Liver (tissue), 9 donors: Measurements from ENCODE around the gene SLC25A21. TPM values are rescaled to one million over a fixed set of nuclear protein-coding genes. Genes with fewer than 3 reads are reported as not detected.

ENCODE experiments used
- DNase-seq: peaks from one replicate; pipeline ENCODE4 v3.0.0-alpha.2; 2017; ENCODE audit warnings: low spot score
- H3K27ac ChIP-seq, 2 donors: one replicate each; pipeline ENCODE4 v1.7.0; 2013; ENCODE audit warnings: inconsistent platforms in 2 of 2, low read length in 2 of 2, control low read depth in 1 of 2, low read depth in 1 of 2, mild to moderate bottlenecking in 1 of 2
- H3K27me3 ChIP-seq, 4 donors: one replicate each; pipeline versions ENCODE4 v1.6.1 to v1.7.0; 2013; ENCODE audit warnings: low read length in 3 of 4, inconsistent platforms in 1 of 4, mild to moderate bottlenecking in 1 of 4, moderate library complexity in 1 of 4; ENCODE audit not compliant: control insufficient read depth in 4 of 4, insufficient read depth in 4 of 4
- H3K36me3 ChIP-seq, 4 donors: one replicate each; pipeline versions ENCODE4 v1.6.1 to v1.7.0; 2013; ENCODE audit warnings: low read length in 3 of 4, mild to moderate bottlenecking in 3 of 4, low read depth in 1 of 4, moderate library complexity in 1 of 4; ENCODE audit not compliant: control insufficient read depth in 4 of 4, insufficient read depth in 3 of 4
- H3K4me1 ChIP-seq, 4 donors: one replicate each; pipeline versions ENCODE4 v1.6.1 to v1.7.0; 2013; ENCODE audit warnings: low read length in 3 of 4, mild to moderate bottlenecking in 3 of 4, moderate library complexity in 1 of 4; ENCODE audit not compliant: control insufficient read depth in 4 of 4, insufficient read depth in 4 of 4
- H3K4me3 ChIP-seq, 3 donors: one replicate each; pipeline versions ENCODE4 v1.6.1 to v1.7.0; 2013; ENCODE audit warnings: low read length in 3 of 3, control low read depth in 1 of 3, low read depth in 1 of 3, mild to moderate bottlenecking in 1 of 3
- H3K9ac ChIP-seq, 2 donors: one replicate each; pipeline ENCODE4 v1.7.0; 2013; ENCODE audit warnings: low read length in 2 of 2, mild to moderate bottlenecking in 2 of 2, moderate library complexity in 2 of 2, control low read depth in 1 of 2, low read depth in 1 of 2
- H3K9me3 ChIP-seq, 4 donors: one replicate each; pipeline versions ENCODE4 v1.6.1 to v1.7.0; 2013; ENCODE audit warnings: low read length in 3 of 4; ENCODE audit not compliant: control insufficient read depth in 4 of 4
- ATF3 ChIP-seq: IDR thresholded peaks from 2 replicates; pipeline ENCODE4 v1.6.1; 2016; ENCODE audit warnings: antibody characterized with exemption
- CTCF ChIP-seq: fragments of 150-350 bp; IDR thresholded peaks from 2 replicates; pipeline ENCODE4 v1.5.1; 2017; ENCODE audit warnings: improper control_type of control experiment, low read depth, low read length; ENCODE audit not compliant: missing input control
- EGR1 ChIP-seq, 2 donors: IDR thresholded peaks; 2 replicates each; pipeline ENCODE4 v1.6.1; 2016 to 2018; ENCODE audit warnings: antibody characterized with exemption in 2 of 2, low read depth in 2 of 2
- FOXA1 ChIP-seq: IDR thresholded peaks from 2 replicates; pipeline ENCODE4 v1.6.1; 2016; ENCODE audit warnings: antibody characterized with exemption
- FOXA2 ChIP-seq: IDR thresholded peaks from 2 replicates; pipeline ENCODE4 v1.6.1; 2016; ENCODE audit warnings: antibody characterized with exemption
- GABPA ChIP-seq, 2 donors: IDR thresholded peaks in 1 of 2; conservative IDR thresholded peaks in 1 of 2; 2 replicates each; pipeline ENCODE4 v1.6.1; 2016; ENCODE audit warnings: antibody characterized with exemption in 2 of 2, mild to moderate bottlenecking in 1 of 2, moderate library complexity in 1 of 2
- HNF4A ChIP-seq, 2 donors: conservative IDR thresholded peaks; 2 replicates each; pipeline ENCODE4 v1.6.1; 2016; ENCODE audit warnings: antibody characterized with exemption in 2 of 2, mild to moderate bottlenecking in 2 of 2
- HNF4G ChIP-seq: IDR thresholded peaks from 2 replicates; pipeline ENCODE4 v1.6.1; 2016; ENCODE audit warnings: antibody characterized with exemption
- JUND ChIP-seq, 2 donors: IDR thresholded peaks; 2 replicates each; pipeline ENCODE4 v1.6.1; 2016; ENCODE audit warnings: antibody characterized with exemption in 2 of 2
- MAX ChIP-seq: IDR thresholded peaks from 2 replicates; pipeline ENCODE4 v1.6.1; 2016; ENCODE audit warnings: antibody characterized with exemption
- RAD21 ChIP-seq, 2 donors: IDR thresholded peaks; 2 replicates each; pipeline ENCODE4 v1.6.1; 2016; ENCODE audit warnings: antibody characterized with exemption in 2 of 2, mild to moderate bottlenecking in 2 of 2
- REST ChIP-seq: IDR thresholded peaks from 2 replicates; pipeline ENCODE4 v1.6.1; 2016; ENCODE audit warnings: antibody characterized with exemption, mild to moderate bottlenecking
- SP1 ChIP-seq: IDR thresholded peaks from 2 replicates; pipeline ENCODE4 v1.6.1; 2018; ENCODE audit warnings: antibody characterized with exemption, mild to moderate bottlenecking
- TAF1 ChIP-seq: conservative IDR thresholded peaks from 2 replicates; pipeline ENCODE4 v1.6.1; 2016; ENCODE audit warnings: antibody characterized with exemption, mild to moderate bottlenecking
- YY1 ChIP-seq: IDR thresholded peaks from 2 replicates; pipeline ENCODE4 v1.6.1; 2016; ENCODE audit warnings: antibody characterized with exemption, mild to moderate bottlenecking
- ZBTB33 ChIP-seq: IDR thresholded peaks from 2 replicates; pipeline ENCODE4 v1.6.1; 2016; ENCODE audit warnings: antibody characterized with exemption
- WGBS: extraction: QIAGEN DNeasy Blood & Tissue Kit; methylation state at CpG from one replicate; pipeline ENCODE4 v1.1.7; 2013; 5-methylcytosine and 5-hydroxymethylcytosine counted together
- polyA plus RNA-seq, 2 donors: library from polyadenylated mRNA; stranded (reverse) in 1 of 2; unstranded in 1 of 2; fragments of 200-250 nt in 1 of 2; fragments of >200 nt in 1 of 2; fragmentation: Nextera tagmentation in 1 of 2; extraction: Ambion mirVana in 1 of 2; gene quantifications; one replicate each; pipeline versions ENCODE4 v1.2.1 to v1.2.3, GENCODE V29; 2013 to 2015
- total RNA-seq, 2 donors: library from RNA; depleted of rRNA; stranded (reverse); fragments of >200 nt; gene quantifications; one replicate each; pipeline ENCODE4 v1.2.3, GENCODE V29; 2014
- donor health status: healthy.
- donor health status: healthy.
- donor health status: healthy.
- donor health status: healthy.
- donor health status: healthy.

SLC25A21 gene
- total and polyA plus RNA-seq, 4 donors = 0.13 to 24.3 (median 0.23) TPM

GRCh38 chr14:36784541-36784940, 387.9 kb downstream of the SLC25A21 start:
- DNase-seq = no peak
- Histone ChIP-seq H3K4me3 (no peak overlapping the region), H3K27ac (no peak overlapping the region), H3K27me3 (no peaks in the 10 kb centered on the region), H3K9ac (no peak overlapping the region), H3K9me3 (peaks cover 0 to 15% (median 0%) of the 10 kb centered on the region in 4 donors), H3K4me1 (no peaks in the 10 kb centered on the region), H3K36me3 (no peaks in the 10 kb centered on the region)
- TF ChIP-seq JUND (IDR thresholded peaks at IDR 0.05) = no peak
- no peak for TF ChIP-seq HNF4G
- no peak for TF ChIP-seq CTCF
- no peak for TF ChIP-seq ATF3
- no peak for TF ChIP-seq FOXA1
- no peak for TF ChIP-seq SP1
- no peak for TF ChIP-seq TAF1
- TF ChIP-seq EGR1 (IDR thresholded peaks at IDR 0.05; ENCODE audit: low read depth in 2 of 2) = no peak
- no peak for TF ChIP-seq GABPA (IDR thresholded peaks at IDR 0.05 in 1 of 2, conservative IDR thresholded peaks at IDR 0.05 in 1 of 2)
- WGBS = 95% methylated on average over 1 of the region's 1 CpG

GRCh38 chr14:36781897-36782296, 390.5 kb downstream of the SLC25A21 start:
- WGBS = 84% methylated on average over 2 of the region's 2 CpGs
- H3K27ac ChIP-seq = no peak overlapping the region
- no peak overlapping the region for H3K9ac ChIP-seq
- H3K4me1 ChIP-seq = no peaks in the 10 kb centered on the region
- no peak for DNase-seq
- H3K36me3 ChIP-seq = no peaks in the 10 kb centered on the region
- TF ChIP-seq ATF3 (no peak), EGR1 (IDR thresholded peaks at IDR 0.05; ENCODE audit: low read depth in 2 of 2) (no peak), SP1 (no peak), JUND (IDR thresholded peaks at IDR 0.05) (no peak), MAX (no peak), YY1 (no peak), CTCF (no peak), FOXA1 (no peak), RAD21 (IDR thresholded peaks at IDR 0.05) (no peak), HNF4G (no peak), ZBTB33 (no peak), TAF1 (no peak), REST (no peak), FOXA2 (no peak), HNF4A (conservative IDR thresholded peaks at IDR 0.05) (no peak), GABPA (IDR thresholded peaks at IDR 0.05 in 1 of 2, conservative IDR thresholded peaks at IDR 0.05 in 1 of 2) (no peak)
- H3K4me3 ChIP-seq = no peak overlapping the region
- H3K27me3 ChIP-seq = no peaks in the 10 kb centered on the region
- H3K9me3 ChIP-seq = peaks cover 0 to 15% (median 0%) of the 10 kb centered on the region in 4 donors
